Neural cell (in vitro differentiated cells): Measurements from ENCODE around the gene SNX7.

Experiments
- RAD21 ChIP-seq: fragments of 450-650 bp; conservative IDR thresholded peaks from 2 replicates; pipeline ENCODE4 v1.6.1; 2014; ENCODE audit warnings: antibody characterized with exemption, mild to moderate bottlenecking, moderate library complexity
- TF ChIP-seq, protein P1 (sequence below): fragments of 450-650 bp; IDR thresholded peaks from 2 replicates; pipeline ENCODE4 v1.5.1; 2014; ENCODE audit warnings: antibody characterized with exemption, mild to moderate bottlenecking, moderate library complexity; ENCODE audit not compliant: poor library complexity, severe bottlenecking

DNA sequence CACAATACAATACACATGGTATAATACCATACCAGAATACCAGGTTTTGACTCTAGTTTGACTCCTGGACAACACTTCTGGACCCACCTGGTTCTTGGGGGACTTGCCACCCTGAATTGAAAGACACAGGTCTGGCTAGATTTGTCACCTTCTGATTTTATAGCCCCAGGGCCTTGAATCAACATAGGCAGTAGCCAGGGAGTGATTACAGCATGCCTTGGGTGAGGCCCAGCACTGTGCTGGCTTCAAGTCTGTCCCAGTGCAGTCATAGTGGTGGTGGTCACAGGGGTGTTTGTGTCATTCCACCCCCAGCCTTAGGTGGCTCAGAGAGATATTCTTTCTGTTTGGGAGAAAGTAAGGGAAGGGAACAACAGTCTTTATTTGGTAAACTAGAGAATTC, 23.3 kb upstream of the SNX7 start:
- no peak for TF ChIP-seq RAD21
- TF ChIP-seq, protein P1, sequence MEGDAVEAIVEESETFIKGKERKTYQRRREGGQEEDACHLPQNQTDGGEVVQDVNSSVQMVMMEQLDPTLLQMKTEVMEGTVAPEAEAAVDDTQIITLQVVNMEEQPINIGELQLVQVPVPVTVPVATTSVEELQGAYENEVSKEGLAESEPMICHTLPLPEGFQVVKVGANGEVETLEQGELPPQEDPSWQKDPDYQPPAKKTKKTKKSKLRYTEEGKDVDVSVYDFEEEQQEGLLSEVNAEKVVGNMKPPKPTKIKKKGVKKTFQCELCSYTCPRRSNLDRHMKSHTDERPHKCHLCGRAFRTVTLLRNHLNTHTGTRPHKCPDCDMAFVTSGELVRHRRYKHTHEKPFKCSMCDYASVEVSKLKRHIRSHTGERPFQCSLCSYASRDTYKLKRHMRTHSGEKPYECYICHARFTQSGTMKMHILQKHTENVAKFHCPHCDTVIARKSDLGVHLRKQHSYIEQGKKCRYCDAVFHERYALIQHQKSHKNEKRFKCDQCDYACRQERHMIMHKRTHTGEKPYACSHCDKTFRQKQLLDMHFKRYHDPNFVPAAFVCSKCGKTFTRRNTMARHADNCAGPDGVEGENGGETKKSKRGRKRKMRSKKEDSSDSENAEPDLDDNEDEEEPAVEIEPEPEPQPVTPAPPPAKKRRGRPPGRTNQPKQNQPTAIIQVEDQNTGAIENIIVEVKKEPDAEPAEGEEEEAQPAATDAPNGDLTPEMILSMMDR: no peak
